ENCODE results near the gene CKB.

Gene CKB

GRCh38 chr14:103521951-103522563 lies 573 bp downstream of the CKB start:
- peak overlapping the region; percentile 35 for H3K4me3 ChIP-seq (replicated peaks; ENCODE audit: insufficient read depth, low read length)
- no peak overlapping the region for H3K27ac ChIP-seq (replicated peaks)
- no peak for DNase-seq (ENCODE audit: low read depth in 1 of 2, low spot score in 1 of 2)
- no peak for TF ChIP-seq CTCF (IDR thresholded peaks at IDR 0.05; ENCODE audit: insufficient read depth, low read length)
- no peak for TF ChIP-seq REST (IDR thresholded peaks at IDR 0.05; ENCODE audit: insufficient replicate concordance, low read depth)
- TF ChIP-seq SPI1 (IDR thresholded peaks at IDR 0.05; ENCODE audit: borderline replicate concordance, low read depth), result no peak
- no peak for TF ChIP-seq POLR2AphosphoS5 (IDR thresholded peaks at IDR 0.05; ENCODE audit: low read depth)
- TF ChIP-seq GABPA (IDR thresholded peaks at IDR 0.05; ENCODE audit: low read depth), result no peak
- peaks cover 17% of the 10 kb centered on the region for H3K27me3 ChIP-seq (ENCODE audit: insufficient read depth, poor library complexity, severe bottlenecking)

- no peak overlapping the region for H3K27ac ChIP-seq (replicated peaks)
- H3K27me3 ChIP-seq (ENCODE audit: insufficient read depth, poor library complexity, severe bottlenecking), result peaks cover 17% of the 10 kb centered on the region
- DNase-seq (ENCODE audit: low read depth in 1 of 2, low spot score in 1 of 2), result no peak
- no peak for TF ChIP-seq CTCF (IDR thresholded peaks at IDR 0.05; ENCODE audit: insufficient read depth, low read length)
- TF ChIP-seq SPI1 (IDR thresholded peaks at IDR 0.05; ENCODE audit: borderline replicate concordance, low read depth), result no peak
- TF ChIP-seq REST (IDR thresholded peaks at IDR 0.05; ENCODE audit: insufficient replicate concordance, low read depth), result no peak
- no peak for TF ChIP-seq POLR2AphosphoS5 (IDR thresholded peaks at IDR 0.05; ENCODE audit: low read depth)
- no peak for TF ChIP-seq GABPA (IDR thresholded peaks at IDR 0.05; ENCODE audit: low read depth)
- H3K4me3 ChIP-seq (replicated peaks; ENCODE audit: insufficient read depth, low read length), result peak overlapping the region; percentile 35
These were observed 1.1 kb downstream of the CKB start for GRCh38 chr14:103521438-103521950.

- DNase-seq (ENCODE audit: low read depth in 1 of 2, low spot score in 1 of 2), result peak; percentile 64 to 86
- TF ChIP-seq GABPA (IDR thresholded peaks at IDR 0.05; ENCODE audit: low read depth), result no peak
- peak; percentile 32 for TF ChIP-seq CTCF (IDR thresholded peaks at IDR 0.05; ENCODE audit: insufficient read depth, low read length)
- TF ChIP-seq SPI1 (IDR thresholded peaks at IDR 0.05; ENCODE audit: borderline replicate concordance, low read depth), result peak; percentile 61; the same call in 1 of the 2 replicates
- no peak for TF ChIP-seq REST (IDR thresholded peaks at IDR 0.05; ENCODE audit: insufficient replicate concordance, low read depth)
- H3K27ac ChIP-seq (replicated peaks), result no peak overlapping the region
- peak overlapping the region; percentile 35 for H3K4me3 ChIP-seq (replicated peaks; ENCODE audit: insufficient read depth, low read length)
- peaks cover 17% of the 10 kb centered on the region for H3K27me3 ChIP-seq (ENCODE audit: insufficient read depth, poor library complexity, severe bottlenecking)
These were observed 1.8 kb downstream of the CKB start for GRCh38 chr14:103520657-103521437.
